CD4-positive, alpha-beta memory T cell (primary cell): ENCODE results near the gene EIF2B5. TPM values are rescaled to one million over a fixed set of nuclear protein-coding genes. Genes with fewer than 3 reads are reported as not detected.
A peak's percentile ranks its signal among the peaks of the same experiment; 100 is the strongest.

ENCODE experiments used
- CTCF ChIA-PET: fragments of 350-600 bp; sonication (Branson Sonifier 250); formaldehyde crosslinking; loops from one replicate; lab custom pipeline; 2021; ENCODE audit warnings: inconsistent platforms; ENCODE audit not compliant: partially characterized antibody; lab: Charles Lee
- POLR2A ChIA-PET: fragments of 350-600 bp; sonication (Branson Sonifier 250); formaldehyde crosslinking; loops from one replicate; lab custom pipeline; 2021; ENCODE audit not compliant: partially characterized antibody; lab: Charles Lee
- DNase-seq, 5 donors: peaks; one replicate each; pipeline versions ENCODE4 v3.0.0 to v3.0.0-alpha.2; 2020 to 2022; ENCODE audit warnings: mixed read lengths in 1 of 5
- H3K27ac ChIP-seq: one replicate; pipeline ENCODE4 v1.7.0; 2013; ENCODE audit warnings: low read depth, low read length
- H3K27me3 ChIP-seq: 2 replicates; pipeline ENCODE4 v1.7.0; 2013; ENCODE audit warnings: mild to moderate bottlenecking, low read length, moderate library complexity; ENCODE audit not compliant: insufficient read depth
- H3K36me3 ChIP-seq: 2 replicates; pipeline ENCODE4 v1.7.0; 2013; ENCODE audit warnings: mild to moderate bottlenecking, low read length, moderate library complexity; ENCODE audit not compliant: insufficient read depth
- H3K4me1 ChIP-seq: 2 replicates; pipeline ENCODE4 v1.7.0; 2013; ENCODE audit warnings: mild to moderate bottlenecking, low read length, moderate library complexity; ENCODE audit not compliant: insufficient read depth
- H3K4me3 ChIP-seq, 2 donors: one replicate each; pipeline ENCODE4 v1.7.0; 2013; ENCODE audit warnings: low read length in 2 of 2, mild to moderate bottlenecking in 1 of 2
- H3K9me3 ChIP-seq, 2 donors: one replicate each; pipeline ENCODE4 v1.7.0; 2013; ENCODE audit warnings: low read length in 2 of 2, control low read depth in 1 of 2; ENCODE audit not compliant: control insufficient read depth in 1 of 2
- H3K27ac Mint-ChIP-seq, 7 donors: one replicate each; pipeline ENCODE4 v1.8.0; 2020 to 2021; ENCODE audit warnings: mixed read lengths in 7 of 7, mild to moderate bottlenecking in 6 of 7, inconsistent platforms in 3 of 7, moderate library complexity in 3 of 7
- H3K27me3 Mint-ChIP-seq, 2 donors: one replicate each; pipeline ENCODE4 v1.8.0; 2020 to 2021; ENCODE audit warnings: mixed read lengths in 2 of 2
- H3K36me3 Mint-ChIP-seq, 2 donors: one replicate each; pipeline ENCODE4 v1.8.0; 2020 to 2021; ENCODE audit warnings: mixed read lengths in 2 of 2, inconsistent platforms in 1 of 2, mild to moderate bottlenecking in 1 of 2
- H3K4me1 Mint-ChIP-seq, 4 donors: one replicate each; pipeline ENCODE4 v1.8.0; 2020 to 2021; ENCODE audit warnings: mixed read lengths in 4 of 4, mild to moderate bottlenecking in 1 of 4
- H3K4me3 Mint-ChIP-seq, 8 donors: one replicate each; pipeline ENCODE4 v1.8.0; 2020 to 2021; ENCODE audit warnings: mixed read lengths in 8 of 8, mild to moderate bottlenecking in 7 of 8, moderate library complexity in 6 of 8, inconsistent platforms in 3 of 8
- H3K9me3 Mint-ChIP-seq, 8 donors: one replicate each; pipeline ENCODE4 v1.8.0; 2020 to 2021; ENCODE audit warnings: mixed read lengths in 8 of 8, mild to moderate bottlenecking in 5 of 8, inconsistent platforms in 3 of 8, moderate library complexity in 1 of 8
- intact Hi-C: fragments of 100-400 bp; cut with micrococcal nuclease; formaldehyde crosslinking; loops from one replicate; pipeline ENCODE4 v1.15.1; 2023
- polyA plus RNA-seq, 2 donors: library from polyadenylated mRNA; unstranded; fragments of 300-500 nt; fragmentation: Illumina TruSeq; gene quantifications; one replicate each; pipeline ENCODE4 v1.2.3, GENCODE V29; 2021
- total RNA-seq, 2 experiments: library from RNA; stranded (reverse); gene quantifications; one replicate each; pipeline ENCODE4 v1.2.3, GENCODE V29; 2021

EIF2B5 gene
- total and polyA plus RNA-seq, 4 experiments from 2014 or later = 59.6 to 87.6 (median 75.9) TPM

GRCh38 chr3:184154885-184155643, 19.9 kb downstream of the EIF2B5 start, which contains the start of gene DVL3:
DVL3 (plus strand) TSS chr3:184155377; CDS start chr3:184155636, 259 bp downstream.
- intact Hi-C loops = loop anchor here (1.0 kb wide), 2 partner anchors 19 to 20 kb away; partner anchors contain the start of genes AP2M1 and EIF2B5
- H3K36me3 Mint-ChIP-seq = peaks cover 0 to 4% of the 10 kb centered on the region in 2 donors
- H3K27me3 Mint-ChIP-seq = no peaks in the 10 kb centered on the region
- POLR2A ChIA-PET = interaction anchor here (0.7 to 1.8 kb wide), 7 partner anchors 19 to 270 kb away, joined by 3 to 18 read pairs (median 4); partner anchors contain the start of genes ABCF3, AP2M1, EIF2B5 and PSMD2
- Histone ChIP-seq H3K9me3 (no peaks in the 10 kb centered on the region), H3K27ac (peak within 1 kb of the TSS; percentile 59), H3K4me1 (peaks cover 32% of the 10 kb centered on the region), H3K27me3 (no peaks in the 10 kb centered on the region), H3K4me3 (peak within 1 kb of the TSS; percentile 56 to 81), H3K36me3 (no peaks in the 10 kb centered on the region)
- H3K4me1 Mint-ChIP-seq = peaks cover 20 to 34% (median 28%) of the 10 kb centered on the region in 4 donors
- peak within 1 kb of the TSS; percentile 91 to 97 (median 95) for H3K4me3 Mint-ChIP-seq
- peak in 4 of 5 donors; percentile 38 to 56 (median 44) for DNase-seq
- peaks cover 0 to 3% (median 0%) of the 10 kb centered on the region in 8 donors for H3K9me3 Mint-ChIP-seq
- CTCF ChIA-PET = interaction anchor here (0.7 to 1.4 kb wide), 3 partner anchors 21 to 130 kb away, joined by 3 to 5 read pairs (median 3); partner anchors contain the start of gene EEF1AKMT4
- H3K27ac Mint-ChIP-seq = peak within 1 kb of the TSS; percentile 22 to 95 (median 93)

- peak; percentile 37 to 67 (median 43) for DNase-seq
- Mint-ChIP-seq H3K4me1 (peaks cover 24 to 40% (median 31%) of the 10 kb centered on the region in 4 donors), H3K27me3 (no peaks in the 10 kb centered on the region), H3K4me3 (peak overlapping the region; percentile 91 to 97 (median 95)), H3K36me3 (peaks cover 0 to 4% of the 10 kb centered on the region in 2 donors), H3K27ac (peak overlapping the region; percentile 70 to 95 (median 93)), H3K9me3 (peaks cover 0 to 3% (median 0%) of the 10 kb centered on the region in 8 donors)
- intact Hi-C loops = loop anchor here (1.0 kb wide), 2 partner anchors 18 to 21 kb away; partner anchors contain the start of genes AP2M1 and EIF2B5
- Histone ChIP-seq H3K4me3 (peak overlapping the region; percentile 56 to 81), H3K4me1 (peaks cover 32% of the 10 kb centered on the region), H3K9me3 (no peaks in the 10 kb centered on the region), H3K27me3 (no peaks in the 10 kb centered on the region), H3K36me3 (no peaks in the 10 kb centered on the region), H3K27ac (peak overlapping the region; percentile 59)
- POLR2A ChIA-PET = interaction anchor here (0.7 to 1.8 kb wide), 8 partner anchors 15 to 271 kb away, joined by 3 to 18 read pairs (median 4); partner anchors contain the start of genes ABCF3, AP2M1, EIF2B5 and PSMD2
- CTCF ChIA-PET = interaction anchor here (0.7 to 1.4 kb wide), 4 partner anchors 15 to 129 kb away, joined by 3 to 5 read pairs (median 3); partner anchors contain the start of gene EEF1AKMT4
Observed at GRCh38 chr3:184155644-184156521, 20.7 kb downstream of the EIF2B5 start.

- H3K36me3 Mint-ChIP-seq = peaks cover 0 to 6% of the 10 kb centered on the region in 2 donors
- POLR2A ChIA-PET = interaction anchor here (0.6 to 1.8 kb wide), 4 partner anchors 14 to 271 kb away, joined by 3 to 18 read pairs (median 5); partner anchors contain the start of gene EIF2B5
- peak overlapping the region in 1 of 2 donors; percentile 56 for H3K4me3 ChIP-seq
- DNase-seq = no peak
- peak overlapping the region; percentile 31 to 95 (median 93) for H3K27ac Mint-ChIP-seq
- H3K9me3 ChIP-seq = no peaks in the 10 kb centered on the region
- no peaks in the 10 kb centered on the region for H3K27me3 ChIP-seq
- H3K4me1 ChIP-seq = peaks cover 32% of the 10 kb centered on the region
- intact Hi-C loops = no loop called here
- H3K9me3 Mint-ChIP-seq = peaks cover 0 to 3% (median 0%) of the 10 kb centered on the region in 8 donors
- no peaks in the 10 kb centered on the region for H3K27me3 Mint-ChIP-seq
- no peaks in the 10 kb centered on the region for H3K36me3 ChIP-seq
- peak overlapping the region; percentile 91 to 97 (median 95) for H3K4me3 Mint-ChIP-seq
- CTCF ChIA-PET = interaction anchor here (0.8 to 1.4 kb wide), 2 partner anchors 15 to 93 kb away, joined by 3 to 5 read pairs; partner anchors contain the start of gene EEF1AKMT4
- peak overlapping the region; percentile 59 for H3K27ac ChIP-seq
- peaks cover 26 to 43% (median 33%) of the 10 kb centered on the region in 4 donors for H3K4me1 Mint-ChIP-seq
Observed at GRCh38 chr3:184156522-184156955, 21.4 kb downstream of the EIF2B5 start.

- Histone ChIP-seq H3K36me3 (no peaks in the 10 kb centered on the region), H3K27ac (no peak overlapping the region), H3K27me3 (no peaks in the 10 kb centered on the region), H3K4me3 (no peak overlapping the region), H3K9me3 (no peaks in the 10 kb centered on the region), H3K4me1 (peaks cover 32% of the 10 kb centered on the region)
- ChIA-PET POLR2A (interaction anchor here (1.3 kb wide), 1 partner anchor 23 kb away, joined by 4 read pairs; no protein-coding TSS in a partner anchor), CTCF (interaction anchor here (0.6 kb wide), 1 partner anchor 38 kb away, joined by 3 read pairs; no protein-coding TSS in a partner anchor)
- Mint-ChIP-seq H3K4me1 (peaks cover 29 to 45% (median 35%) of the 10 kb centered on the region in 4 donors), H3K4me3 (peak overlapping the region; percentile 80 to 97 (median 94)), H3K27me3 (no peaks in the 10 kb centered on the region), H3K9me3 (peaks cover 0 to 3% (median 0%) of the 10 kb centered on the region in 8 donors), H3K36me3 (peaks cover 0 to 6% of the 10 kb centered on the region in 2 donors), H3K27ac (peak overlapping the region in 6 of 7 donors; percentile 31 to 85 (median 77))
- intact Hi-C loops = no loop called here
- no peak for DNase-seq
Observed at GRCh38 chr3:184157206-184157605, 22.0 kb downstream of the EIF2B5 start.

GRCh38 chr3:184158404-184158803, 23.2 kb downstream of the EIF2B5 start:
- Histone ChIP-seq H3K4me1 (peaks cover 32% of the 10 kb centered on the region), H3K27me3 (no peaks in the 10 kb centered on the region), H3K27ac (no peak overlapping the region), H3K9me3 (no peaks in the 10 kb centered on the region), H3K4me3 (no peak overlapping the region), H3K36me3 (peaks cover under 1% of the 10 kb centered on the region)
- CTCF ChIA-PET = interaction anchor here (1.1 kb wide), 1 partner anchor 14 kb away, joined by 4 read pairs; no protein-coding TSS in a partner anchor
- Mint-ChIP-seq H3K27ac (peak overlapping the region in 1 of 7 donors; percentile 78), H3K36me3 (peaks cover 4 to 12% of the 10 kb centered on the region in 2 donors), H3K4me1 (peaks cover 29 to 45% (median 34%) of the 10 kb centered on the region in 4 donors), H3K27me3 (no peaks in the 10 kb centered on the region), H3K4me3 (no peak overlapping the region), H3K9me3 (peaks cover 0 to 3% (median 0%) of the 10 kb centered on the region in 8 donors)
- intact Hi-C loops = no loop called here
- DNase-seq = no peak
- POLR2A ChIA-PET = interaction anchor here (1.3 kb wide), 1 partner anchor 24 kb away, joined by 4 read pairs; no protein-coding TSS in a partner anchor

- Mint-ChIP-seq H3K9me3 (peaks cover 0 to 3% (median 0%) of the 10 kb centered on the region in 8 donors), H3K4me1 (peaks cover 30 to 44% (median 33%) of the 10 kb centered on the region in 4 donors), H3K27me3 (no peaks in the 10 kb centered on the region), H3K36me3 (peaks cover 12 to 30% of the 10 kb centered on the region in 2 donors), H3K27ac (no peak overlapping the region), H3K4me3 (no peak overlapping the region)
- H3K4me3 ChIP-seq = no peak overlapping the region
- ChIA-PET POLR2A (no interaction called here), CTCF (interaction anchor here (1.1 to 1.3 kb wide), 2 partner anchors 13 to 89 kb away, joined by 3 read pairs; partner anchors contain the start of gene EEF1AKMT4)
- H3K4me1 ChIP-seq = peaks cover 28% of the 10 kb centered on the region
- intact Hi-C loops = no loop called here
- H3K27me3 ChIP-seq = no peaks in the 10 kb centered on the region
- no peak overlapping the region for H3K27ac ChIP-seq
- no peak for DNase-seq
- no peaks in the 10 kb centered on the region for H3K9me3 ChIP-seq
- peaks cover 19% of the 10 kb centered on the region for H3K36me3 ChIP-seq
Observed at GRCh38 chr3:184160456-184160855, 25.3 kb downstream of the EIF2B5 start.
